K562 (cell line): ENCODE data around the gene HLA-E.

Experiments
- ARNT ChIP-seq, 2 experiments: fragments of 450-650 bp; IDR thresholded peaks; 2 replicates each; pipeline ENCODE4 v1.6.1; 2016; ENCODE audit warnings: mild to moderate bottlenecking in 1 of 2
- CBFB ChIP-seq: sonication (generic); formaldehyde crosslinking; IDR thresholded peaks from 2 replicates; pipeline ENCODE4 v1.4.0; 2020; ENCODE audit warnings: mild to moderate bottlenecking, missing genetic modification reagents
- MTF1 ChIP-seq: fragments of 250-450 bp; sonication (Bioruptor Pico); IDR thresholded peaks from 2 replicates; pipeline ENCODE4 v1.9.0; 2021; ENCODE audit warnings: moderate library complexity, mild to moderate bottlenecking, inconsistent platforms, borderline replicate concordance
- POLR2A ChIP-seq: fragments of 450-650 bp; conservative IDR thresholded peaks from 2 replicates; pipeline ENCODE4 v1.6.1; 2016
- PTBP1 ChIP-seq: fragments of 200-400 bp; formaldehyde crosslinking; IDR thresholded peaks from 2 replicates; pipeline ENCODE4 v1.6.1; 2017; ENCODE audit warnings: low read depth, low read length
- ZNF282 ChIP-seq: sonication (generic); formaldehyde crosslinking; IDR thresholded peaks from 2 replicates; pipeline ENCODE4 v1.8.1; 2023; ENCODE audit warnings: missing genetic modification reagents
- ZNF584 ChIP-seq: fragments of 200-800 bp; sonication (Bioruptor generic); IDR thresholded peaks from 2 replicates; pipeline ENCODE4 v1.6.1; 2016; ENCODE audit warnings: low read depth, mild to moderate bottlenecking, missing genetic modification characterization, missing compliant biosample characterization
- TF ChIP-seq, protein P1 (sequence below): sonication (generic); formaldehyde crosslinking; IDR thresholded peaks from 2 replicates; pipeline ENCODE4 v1.8.0; 2023; ENCODE audit warnings: mild to moderate bottlenecking, missing genetic modification reagents
- TF ChIP-seq, protein P2 (sequence below), 3 experiments: IDR thresholded peaks in 2 of 3; conservative IDR thresholded peaks in 1 of 3; 2 replicates each; pipeline ENCODE4 v1.5.1; 2011 to 2012; ENCODE audit warnings: low read length in 3 of 3, mild to moderate bottlenecking in 3 of 3, control low read depth in 2 of 3, improper control_type of control experiment in 1 of 3, inconsistent platforms in 1 of 3, low read depth in 1 of 3, mixed read lengths in 1 of 3, moderate library complexity in 1 of 3; ENCODE audit not compliant: insufficient read depth in 2 of 3

DNA sequence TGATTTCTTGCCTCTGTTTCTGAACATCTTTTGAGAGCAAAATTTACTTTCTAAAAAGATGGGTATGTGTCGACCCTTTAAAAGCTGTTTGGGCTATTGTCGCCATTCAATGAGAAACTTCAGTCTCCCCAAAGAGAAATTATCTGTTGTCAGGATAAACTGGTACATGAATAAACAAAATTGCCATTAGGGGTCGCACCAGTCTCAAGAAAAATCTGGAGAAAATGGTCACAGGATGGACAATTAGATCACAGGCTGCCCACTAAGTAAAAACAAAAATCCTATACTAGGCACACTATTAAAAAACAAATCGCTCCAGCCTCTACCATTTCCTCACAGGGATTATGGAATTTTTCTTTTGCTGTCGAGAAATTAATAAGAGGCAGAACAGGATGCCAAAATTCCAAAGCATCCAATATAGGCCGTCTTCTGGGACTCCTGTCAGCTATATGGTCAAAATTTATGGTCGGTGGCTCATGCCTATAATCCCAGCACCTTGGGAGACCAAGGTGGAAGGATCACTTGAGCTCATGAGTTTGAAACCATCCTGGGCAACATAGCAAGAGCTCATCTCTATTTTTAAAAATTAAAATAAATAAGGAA is 5.5 kb upstream of the HLA-E start:
- no peak for TF ChIP-seq POLR2A
- TF ChIP-seq ARNT (IDR thresholded peaks at IDR 0.05): no peak; a peak in 1 of 4 replicates
- TF ChIP-seq PTBP1: no peak
- no peak for TF ChIP-seq MTF1 (CRISPR knock-in tag)
- no peak for TF ChIP-seq ZNF584 (CRISPR knock-in tag)
- TF ChIP-seq, protein P1, sequence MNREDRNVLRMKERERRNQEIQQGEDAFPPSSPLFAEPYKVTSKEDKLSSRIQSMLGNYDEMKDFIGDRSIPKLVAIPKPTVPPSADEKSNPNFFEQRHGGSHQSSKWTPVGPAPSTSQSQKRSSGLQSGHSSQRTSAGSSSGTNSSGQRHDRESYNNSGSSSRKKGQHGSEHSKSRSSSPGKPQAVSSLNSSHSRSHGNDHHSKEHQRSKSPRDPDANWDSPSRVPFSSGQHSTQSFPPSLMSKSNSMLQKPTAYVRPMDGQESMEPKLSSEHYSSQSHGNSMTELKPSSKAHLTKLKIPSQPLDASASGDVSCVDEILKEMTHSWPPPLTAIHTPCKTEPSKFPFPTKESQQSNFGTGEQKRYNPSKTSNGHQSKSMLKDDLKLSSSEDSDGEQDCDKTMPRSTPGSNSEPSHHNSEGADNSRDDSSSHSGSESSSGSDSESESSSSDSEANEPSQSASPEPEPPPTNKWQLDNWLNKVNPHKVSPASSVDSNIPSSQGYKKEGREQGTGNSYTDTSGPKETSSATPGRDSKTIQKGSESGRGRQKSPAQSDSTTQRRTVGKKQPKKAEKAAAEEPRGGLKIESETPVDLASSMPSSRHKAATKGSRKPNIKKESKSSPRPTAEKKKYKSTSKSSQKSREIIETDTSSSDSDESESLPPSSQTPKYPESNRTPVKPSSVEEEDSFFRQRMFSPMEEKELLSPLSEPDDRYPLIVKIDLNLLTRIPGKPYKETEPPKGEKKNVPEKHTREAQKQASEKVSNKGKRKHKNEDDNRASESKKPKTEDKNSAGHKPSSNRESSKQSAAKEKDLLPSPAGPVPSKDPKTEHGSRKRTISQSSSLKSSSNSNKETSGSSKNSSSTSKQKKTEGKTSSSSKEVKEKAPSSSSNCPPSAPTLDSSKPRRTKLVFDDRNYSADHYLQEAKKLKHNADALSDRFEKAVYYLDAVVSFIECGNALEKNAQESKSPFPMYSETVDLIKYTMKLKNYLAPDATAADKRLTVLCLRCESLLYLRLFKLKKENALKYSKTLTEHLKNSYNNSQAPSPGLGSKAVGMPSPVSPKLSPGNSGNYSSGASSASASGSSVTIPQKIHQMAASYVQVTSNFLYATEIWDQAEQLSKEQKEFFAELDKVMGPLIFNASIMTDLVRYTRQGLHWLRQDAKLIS: no peak
- TF ChIP-seq, protein P2, sequence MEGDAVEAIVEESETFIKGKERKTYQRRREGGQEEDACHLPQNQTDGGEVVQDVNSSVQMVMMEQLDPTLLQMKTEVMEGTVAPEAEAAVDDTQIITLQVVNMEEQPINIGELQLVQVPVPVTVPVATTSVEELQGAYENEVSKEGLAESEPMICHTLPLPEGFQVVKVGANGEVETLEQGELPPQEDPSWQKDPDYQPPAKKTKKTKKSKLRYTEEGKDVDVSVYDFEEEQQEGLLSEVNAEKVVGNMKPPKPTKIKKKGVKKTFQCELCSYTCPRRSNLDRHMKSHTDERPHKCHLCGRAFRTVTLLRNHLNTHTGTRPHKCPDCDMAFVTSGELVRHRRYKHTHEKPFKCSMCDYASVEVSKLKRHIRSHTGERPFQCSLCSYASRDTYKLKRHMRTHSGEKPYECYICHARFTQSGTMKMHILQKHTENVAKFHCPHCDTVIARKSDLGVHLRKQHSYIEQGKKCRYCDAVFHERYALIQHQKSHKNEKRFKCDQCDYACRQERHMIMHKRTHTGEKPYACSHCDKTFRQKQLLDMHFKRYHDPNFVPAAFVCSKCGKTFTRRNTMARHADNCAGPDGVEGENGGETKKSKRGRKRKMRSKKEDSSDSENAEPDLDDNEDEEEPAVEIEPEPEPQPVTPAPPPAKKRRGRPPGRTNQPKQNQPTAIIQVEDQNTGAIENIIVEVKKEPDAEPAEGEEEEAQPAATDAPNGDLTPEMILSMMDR (IDR thresholded peaks at IDR 0.05 in 2 of 3, conservative IDR thresholded peaks at IDR 0.05 in 1 of 3; ENCODE audit: insufficient read depth in 2 of 3, low read depth in 1 of 3, low read length in 3 of 3): peak; percentile 75 to 90 (median 77)
- no peak for TF ChIP-seq ZNF282 (CRISPR knock-in tag)
- no peak for TF ChIP-seq CBFB (CRISPR knock-in tag)
